SU-DHL-6 (cell line): ENCODE measurements around the gene UBE2D2.

ENCODE experiments used
- CTCF ChIP-seq: fragments of 200-600 bp; sonication (generic); IDR thresholded peaks from one replicate; pipeline ENCODE4 v1.5.1; 2017; ENCODE audit warnings: antibody characterized with exemption, mild to moderate bottlenecking, low read length, moderate library complexity; ENCODE audit not compliant: insufficient read depth, poor library complexity, severe bottlenecking
- EZH2phosphoT487 ChIP-seq: fragments of 200-600 bp; sonication (generic), shearing (Covaris generic); conservative IDR thresholded peaks from 2 replicates; pipeline ENCODE4 v1.6.1; 2018; ENCODE audit warnings: mild to moderate bottlenecking, antibody characterized with exemption, low read length, moderate library complexity, mixed read lengths

- no peak for TF ChIP-seq CTCF
- no peak for TF ChIP-seq EZH2phosphoT487
These were observed 36.7 kb upstream of the UBE2D2 start for GRCh38 chr5:139524446-139524845.
